Stimulated activated CD8-positive, alpha-beta memory T cell treated with anti-CD3 and anti-CD28 coated beads, Interleukin-4, amount 100 ng/mL, for 1 hour (primary cell): ENCODE results near the gene SSRP1.
A peak's percentile ranks its signal among the peaks of the same experiment; 100 is the strongest.
"Not testable (repeated sequence)": the region's sequence is repeated elsewhere in the genome, so short reads cannot be mapped to it uniquely, and the experiment has no call there.

Experiments used
- DNase-seq, 2 donors: peaks; one replicate each; pipeline ENCODE4 v3.0.0-alpha.2; 2020; ENCODE audit warnings: low read depth in 2 of 2, low spot score in 1 of 2

The SSRP1 gene, protein sequence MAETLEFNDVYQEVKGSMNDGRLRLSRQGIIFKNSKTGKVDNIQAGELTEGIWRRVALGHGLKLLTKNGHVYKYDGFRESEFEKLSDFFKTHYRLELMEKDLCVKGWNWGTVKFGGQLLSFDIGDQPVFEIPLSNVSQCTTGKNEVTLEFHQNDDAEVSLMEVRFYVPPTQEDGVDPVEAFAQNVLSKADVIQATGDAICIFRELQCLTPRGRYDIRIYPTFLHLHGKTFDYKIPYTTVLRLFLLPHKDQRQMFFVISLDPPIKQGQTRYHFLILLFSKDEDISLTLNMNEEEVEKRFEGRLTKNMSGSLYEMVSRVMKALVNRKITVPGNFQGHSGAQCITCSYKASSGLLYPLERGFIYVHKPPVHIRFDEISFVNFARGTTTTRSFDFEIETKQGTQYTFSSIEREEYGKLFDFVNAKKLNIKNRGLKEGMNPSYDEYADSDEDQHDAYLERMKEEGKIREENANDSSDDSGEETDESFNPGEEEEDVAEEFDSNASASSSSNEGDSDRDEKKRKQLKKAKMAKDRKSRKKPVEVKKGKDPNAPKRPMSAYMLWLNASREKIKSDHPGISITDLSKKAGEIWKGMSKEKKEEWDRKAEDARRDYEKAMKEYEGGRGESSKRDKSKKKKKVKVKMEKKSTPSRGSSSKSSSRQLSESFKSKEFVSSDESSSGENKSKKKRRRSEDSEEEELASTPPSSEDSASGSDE

GRCh38 chr11:57335343-57336110 is at the start of gene SSRP1:
SSRP1 (minus strand) TSS chr11:57335892; CDS start chr11:57335121, 771 bp downstream.
- peak; percentile 69 to 75 for DNase-seq

GRCh38 chr11:57380975-57381374 is 45.3 kb upstream of the SSRP1 start, which contains the start of gene PRG3:
PRG3 (minus strand) TSS chr11:57381150; CDS start chr11:57380708, 442 bp downstream.
- no peak for DNase-seq

DNA sequence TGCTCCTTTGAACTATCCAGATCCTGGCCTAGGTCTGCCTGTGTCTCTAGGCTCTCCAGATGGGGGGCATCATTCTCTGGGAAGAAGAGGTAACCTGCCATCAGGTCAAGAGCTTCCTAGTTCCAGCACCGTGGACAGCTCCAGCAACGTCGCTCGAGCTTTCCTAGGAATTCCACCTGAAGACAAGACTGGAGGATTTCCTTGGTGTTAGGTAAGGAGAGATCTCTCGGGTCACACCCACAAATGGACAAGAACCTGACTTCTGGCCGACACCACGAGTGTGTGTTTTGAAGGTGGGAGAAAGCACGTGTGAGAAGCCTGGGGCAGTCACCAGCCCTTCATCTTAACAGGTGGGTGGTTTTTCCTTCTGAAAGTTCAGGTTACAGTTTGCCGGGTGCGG is 44.0 kb upstream of the SSRP1 start:
- DNase-seq = no peak

DNA sequence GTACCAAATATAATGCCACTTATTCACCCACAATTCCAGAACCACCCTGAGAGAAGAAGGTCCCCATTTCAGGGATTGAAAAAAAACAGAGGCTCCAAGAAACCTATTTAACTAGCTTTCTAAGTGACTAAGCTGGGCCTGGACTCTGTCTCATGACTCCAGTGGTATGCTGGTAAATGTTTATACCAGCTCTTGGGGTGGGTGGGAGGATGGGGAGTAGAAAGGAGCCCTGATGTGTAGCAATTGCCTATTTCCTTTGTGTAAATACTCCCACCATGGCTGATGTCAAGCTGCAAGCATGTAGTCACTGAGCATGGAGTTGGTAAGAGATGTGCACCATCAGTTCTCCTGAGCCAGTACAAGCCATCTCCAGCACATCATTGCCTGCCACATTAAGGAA is 42.5 kb upstream of the SSRP1 start:
- no peak for DNase-seq

- DNase-seq = no peak
Observed at GRCh38 chr11:57377107-57377506, 41.4 kb upstream of the SSRP1 start.

- DNase-seq = no peak
Observed at GRCh38 chr11:57376095-57377090, 40.7 kb upstream of the SSRP1 start.

DNA sequence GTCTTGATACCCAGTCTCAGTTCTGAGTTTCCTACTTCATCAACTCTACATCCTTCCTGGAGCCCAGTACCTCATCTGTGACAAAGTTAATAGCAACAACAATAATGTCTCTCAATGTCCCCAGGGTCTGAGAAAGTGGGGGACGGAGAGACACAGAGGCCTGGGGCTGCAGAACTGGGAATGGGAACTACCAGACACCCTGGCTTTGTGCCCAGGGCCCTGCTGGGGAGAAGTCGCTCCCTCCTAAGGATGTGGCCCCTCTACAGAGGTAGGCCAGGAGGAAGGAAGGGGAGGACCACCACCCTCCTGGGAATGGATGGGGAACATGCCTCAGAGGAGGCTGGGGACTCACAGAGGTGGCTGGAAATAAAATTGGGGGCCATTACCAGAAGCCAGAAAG is 39.8 kb upstream of the SSRP1 start:
- DNase-seq = no peak

GRCh38 chr11:57374966-57375365 is 39.3 kb upstream of the SSRP1 start:
- no peak for DNase-seq

DNA sequence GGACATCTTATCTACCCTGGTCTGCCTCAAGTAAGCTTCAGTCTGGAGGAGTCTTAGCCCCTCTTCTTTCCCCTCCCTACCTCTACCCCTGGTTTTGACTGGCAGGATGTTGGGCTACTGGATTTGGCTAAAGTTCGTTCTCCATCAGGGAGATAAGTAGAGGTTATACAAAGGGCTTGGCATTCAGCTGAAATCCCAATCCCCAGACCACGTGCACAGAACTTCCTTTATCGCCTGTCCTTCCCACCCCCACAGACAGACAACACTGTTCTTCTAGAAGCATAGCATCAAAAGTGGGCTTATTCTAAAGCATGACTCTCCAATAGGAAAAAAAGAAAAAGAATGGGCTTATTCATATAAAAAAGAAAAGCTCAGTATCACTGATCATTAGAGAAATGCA is 37.5 kb upstream of the SSRP1 start:
- no peak for DNase-seq

- DNase-seq = no peak
Observed at GRCh38 chr11:57370941-57371340, 35.2 kb upstream of the SSRP1 start.

GRCh38 chr11:57370251-57370650 is 34.6 kb upstream of the SSRP1 start:
- DNase-seq = no peak

GRCh38 chr11:57368845-57369232 is 33.1 kb upstream of the SSRP1 start:
- DNase-seq = no peak

DNA sequence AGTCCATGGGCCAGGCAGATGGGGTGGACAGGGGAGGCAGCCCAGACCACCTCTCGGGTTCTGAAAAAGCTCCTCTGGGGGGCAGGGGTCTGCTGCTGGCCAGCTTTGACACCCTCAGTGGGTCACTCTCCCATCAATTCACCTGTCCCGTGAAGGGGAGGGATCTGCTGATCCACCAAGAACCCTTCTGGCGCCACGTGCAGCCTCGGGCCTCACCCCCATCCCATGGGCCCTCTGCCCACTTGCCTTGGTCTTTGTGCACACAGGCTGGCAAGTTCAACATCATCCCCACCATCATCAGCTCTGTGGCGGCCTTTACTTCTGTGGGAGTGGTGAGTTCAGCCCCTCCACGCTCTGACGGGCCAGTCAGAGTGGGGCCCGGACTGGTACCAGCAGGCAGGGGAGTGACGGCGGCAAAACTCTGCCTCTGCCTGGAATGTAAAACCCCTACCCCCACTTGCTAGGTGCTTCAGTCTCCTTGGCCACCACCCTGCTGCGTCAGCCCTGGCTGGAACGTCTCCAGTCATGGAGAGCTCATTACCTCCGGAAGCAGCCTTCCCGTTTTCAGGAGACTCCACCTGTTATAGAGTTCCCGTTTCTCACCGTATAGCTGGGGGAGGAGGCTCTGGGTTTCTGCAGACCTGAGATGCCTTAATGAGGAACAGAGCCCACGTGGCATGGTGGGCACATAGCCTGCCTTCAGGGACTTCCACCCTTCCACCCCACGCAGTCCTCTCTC is 32.6 kb upstream of the SSRP1 start:
- no peak for DNase-seq

- no peak for DNase-seq
Observed at GRCh38 chr11:57364851-57365660, 29.4 kb upstream of the SSRP1 start.

DNA sequence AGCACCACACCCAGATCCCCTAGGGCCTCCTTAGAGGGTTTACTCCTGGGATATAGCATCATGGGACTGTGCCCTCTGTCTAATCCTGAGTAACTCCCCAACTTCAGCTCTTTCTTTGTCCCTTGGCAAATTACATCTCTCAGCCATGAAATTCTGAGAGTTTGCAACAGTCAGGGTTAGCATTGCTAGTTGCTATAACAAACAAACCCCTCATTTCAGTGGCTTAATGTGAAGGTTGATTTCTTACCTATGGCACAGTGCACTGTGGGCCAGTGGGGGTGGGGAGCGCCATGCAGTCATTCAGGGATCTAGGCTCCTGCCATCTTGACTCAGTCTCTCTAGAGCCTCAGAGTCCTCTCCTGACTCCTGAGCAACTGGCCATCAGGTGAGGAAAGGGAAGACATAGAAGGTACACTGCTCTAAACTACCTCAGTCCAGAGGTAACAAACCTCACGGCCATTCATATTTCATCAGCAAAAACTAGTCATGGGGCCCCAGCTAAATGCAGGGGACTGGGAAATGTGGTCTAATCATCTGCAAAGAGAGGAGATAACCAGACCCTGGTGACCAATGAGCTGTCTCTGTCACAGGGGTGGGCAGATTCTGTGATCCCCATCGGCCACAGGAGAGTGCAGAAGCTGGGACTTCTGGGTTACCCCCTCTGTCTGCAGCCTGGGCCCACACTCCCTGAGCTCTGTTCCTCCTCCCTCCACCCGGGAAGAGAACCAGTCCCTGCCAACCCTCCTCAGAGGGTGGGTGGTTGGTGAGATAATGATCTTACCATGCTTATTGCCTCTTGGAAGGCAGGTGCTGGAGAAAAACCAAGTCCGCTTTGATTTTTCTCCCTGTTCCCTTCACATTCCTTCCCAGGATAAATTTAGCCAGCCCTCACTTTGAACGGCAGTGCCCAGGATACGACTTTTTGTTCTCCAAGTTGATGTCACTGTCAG is 27.7 kb upstream of the SSRP1 start:
- DNase-seq = no peak

DNA sequence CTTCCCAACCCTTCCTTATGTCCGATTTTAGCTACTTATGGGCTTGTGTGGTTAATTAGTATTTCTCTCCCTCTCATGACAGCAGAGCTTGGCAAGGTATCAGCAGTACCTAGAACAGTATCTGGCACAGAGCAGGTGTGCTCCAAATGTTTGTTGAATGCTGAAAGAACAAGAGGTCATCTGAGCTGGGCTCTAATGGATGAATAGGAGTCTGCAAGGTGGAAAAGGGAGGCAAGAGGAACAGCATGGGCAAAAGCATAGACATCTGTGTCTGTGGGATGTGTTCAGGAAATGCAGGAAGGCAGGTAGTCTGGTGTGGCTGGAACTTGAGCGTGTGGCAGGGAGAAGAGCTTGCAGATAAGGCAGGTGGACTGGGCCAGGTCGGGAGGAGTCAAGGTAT is 26.2 kb upstream of the SSRP1 start:
- DNase-seq = no peak

- not testable (repeated sequence) for DNase-seq
Observed at GRCh38 chr11:57361420-57361819, 25.7 kb upstream of the SSRP1 start.

- DNase-seq = no peak
Observed at GRCh38 chr11:57360991-57361390, 25.3 kb upstream of the SSRP1 start.
